GM19395 (cell line): Measurements from ENCODE around the gene RRM2.

Experiments
- ATAC-seq: cut with Tn5 transposase; IDR thresholded peaks from one replicate; pipeline ENCODE4 v1.9.1; 2021; ENCODE audit warnings: mild to moderate bottlenecking, moderate library complexity; ENCODE audit not compliant: unreplicated experiment

Gene RRM2

GRCh38 chr2:10150436-10150835 is 27.9 kb downstream of the RRM2 start:
- ATAC-seq = no peak

DNA sequence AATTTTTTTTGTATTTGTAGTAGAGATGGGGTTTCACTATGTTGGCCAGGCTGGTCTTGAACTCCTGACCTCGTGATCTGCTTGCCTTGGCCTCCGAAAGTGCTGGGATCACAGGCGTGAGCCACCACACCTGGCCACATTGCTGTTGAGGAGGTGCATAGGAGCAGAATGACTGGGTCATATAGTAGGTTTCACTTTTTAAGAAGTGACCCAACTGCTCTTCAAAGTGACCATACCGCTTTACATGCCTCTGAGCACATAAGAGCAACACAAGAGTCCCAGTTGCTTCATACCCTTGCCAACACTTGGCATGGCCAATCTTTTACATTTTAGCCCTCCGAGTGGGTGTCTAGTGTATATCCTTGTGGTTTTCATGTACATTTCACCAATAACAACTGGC is 28.9 kb downstream of the RRM2 start:
- ATAC-seq = no peak

DNA sequence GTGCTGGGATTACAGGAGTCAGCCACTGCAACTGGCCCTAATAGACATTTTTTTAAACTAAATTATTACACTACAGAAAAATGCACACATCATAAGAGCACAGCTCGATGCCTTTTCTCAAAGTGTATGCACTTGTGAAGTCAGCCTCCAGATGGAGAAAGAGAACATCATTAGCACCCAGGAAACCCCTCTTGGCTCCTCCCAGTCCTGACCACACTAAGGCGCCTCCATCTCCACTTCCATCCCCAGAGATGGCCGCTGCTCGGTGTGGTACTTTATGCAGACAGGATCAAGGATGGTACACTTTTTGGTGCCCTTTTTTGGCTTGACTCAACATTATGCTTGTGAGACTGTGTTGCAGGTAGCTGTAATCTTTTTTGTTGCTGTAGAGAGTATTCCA is 34.8 kb downstream of the RRM2 start:
- ATAC-seq = no peak

DNA sequence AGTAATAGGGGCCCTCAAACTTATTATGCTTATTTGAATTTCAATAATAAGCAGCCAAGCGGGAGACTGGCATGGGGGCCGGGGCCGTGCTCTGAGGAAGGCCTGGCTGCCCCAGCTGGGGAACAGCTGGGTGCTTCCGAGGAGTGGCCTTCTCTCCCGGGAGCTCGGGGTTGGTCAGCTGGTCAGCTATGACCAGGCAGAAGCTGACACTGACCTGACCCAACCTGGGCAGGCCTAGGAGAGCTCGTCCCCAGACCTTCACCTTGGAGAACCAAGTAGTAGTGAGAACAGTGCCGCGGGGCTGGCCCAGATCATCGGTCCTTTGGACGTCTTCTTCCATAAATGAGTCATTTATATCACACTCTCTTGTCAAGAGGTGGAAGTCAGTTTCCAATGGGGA is 36.1 kb downstream of the RRM2 start:
- ATAC-seq = no peak

DNA sequence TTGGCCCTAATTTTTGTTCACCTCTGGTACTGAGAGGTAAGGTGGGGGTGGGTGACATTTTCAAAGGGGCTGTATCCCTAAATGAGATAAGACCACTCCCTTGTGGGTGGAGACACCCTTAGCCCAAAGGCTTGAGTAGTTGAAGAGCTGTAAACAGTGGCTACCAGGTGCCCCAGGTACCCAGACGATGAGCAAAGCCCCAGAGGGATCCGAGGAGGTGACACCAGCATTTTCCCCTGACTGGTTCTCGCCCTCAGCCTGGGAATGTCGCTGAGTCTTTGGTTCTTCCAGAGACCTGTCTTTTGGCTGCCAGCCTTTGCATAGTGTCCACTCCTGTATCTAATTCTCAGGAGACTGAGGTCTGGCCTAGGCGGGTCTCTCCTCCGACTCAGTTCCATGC is 36.5 kb downstream of the RRM2 start:
- no peak for ATAC-seq

DNA sequence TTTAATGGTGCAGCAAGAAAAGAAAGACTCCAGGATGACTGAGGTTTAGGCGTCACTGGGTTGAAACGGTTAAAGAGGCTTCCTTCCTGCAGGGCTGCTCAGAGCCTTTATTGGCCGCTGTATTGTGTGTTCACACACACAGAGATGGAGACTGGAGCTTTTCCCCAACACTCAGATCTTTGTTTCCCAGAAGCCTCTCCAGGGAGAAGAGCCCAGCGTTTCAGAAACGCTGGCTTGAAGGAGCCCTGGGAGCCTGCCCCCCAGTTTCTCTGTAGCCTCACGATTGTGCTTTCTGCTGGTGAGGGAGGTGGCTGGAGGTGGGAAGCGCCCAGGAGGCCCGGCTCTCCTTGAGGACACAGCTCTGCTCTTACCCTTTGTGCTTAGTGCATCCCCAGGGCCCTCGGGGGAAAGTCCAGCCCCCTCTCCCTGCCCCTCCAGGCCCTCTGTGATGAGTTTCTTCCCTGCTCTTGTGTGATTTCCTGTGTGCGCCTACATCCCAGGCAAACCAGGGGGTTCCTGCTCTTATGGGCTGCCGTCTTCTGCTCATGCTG is 37.1 kb downstream of the RRM2 start:
- ATAC-seq = no peak

GRCh38 chr2:10160203-10160955 is 37.8 kb downstream of the RRM2 start:
- ATAC-seq = no peak

DNA sequence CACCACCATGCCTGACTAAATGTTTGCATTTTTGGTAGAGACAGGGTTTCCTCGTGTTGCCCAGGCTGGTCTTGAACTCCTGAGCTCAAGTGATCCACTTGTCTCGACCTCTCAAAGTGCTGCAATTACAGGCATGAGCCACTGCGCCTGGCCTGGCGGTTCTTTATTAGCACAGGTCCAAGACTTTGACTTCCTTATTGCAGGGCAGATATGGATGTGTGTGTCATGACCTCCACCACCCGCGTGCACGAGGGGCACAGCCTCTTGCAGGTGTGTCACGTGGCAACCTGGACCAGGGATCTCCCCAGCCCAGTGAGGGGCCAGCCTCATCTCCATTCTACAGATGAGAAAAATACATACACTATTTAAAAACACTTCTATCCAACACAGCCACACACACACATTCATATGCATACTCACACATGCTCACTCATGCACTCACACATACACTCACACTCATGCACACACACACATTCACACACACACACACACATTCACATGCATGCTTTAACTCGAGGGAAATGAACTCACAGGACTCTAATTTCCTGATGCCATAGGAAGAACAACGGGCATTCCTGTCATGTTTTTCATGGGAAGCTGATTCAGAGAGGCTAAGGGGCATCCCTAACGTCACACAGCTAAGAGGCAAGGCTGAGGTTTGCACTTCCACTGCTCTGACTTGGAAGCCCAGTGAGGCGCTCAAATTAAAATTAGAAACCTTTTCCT is 38.8 kb downstream of the RRM2 start:
- no peak for ATAC-seq

DNA sequence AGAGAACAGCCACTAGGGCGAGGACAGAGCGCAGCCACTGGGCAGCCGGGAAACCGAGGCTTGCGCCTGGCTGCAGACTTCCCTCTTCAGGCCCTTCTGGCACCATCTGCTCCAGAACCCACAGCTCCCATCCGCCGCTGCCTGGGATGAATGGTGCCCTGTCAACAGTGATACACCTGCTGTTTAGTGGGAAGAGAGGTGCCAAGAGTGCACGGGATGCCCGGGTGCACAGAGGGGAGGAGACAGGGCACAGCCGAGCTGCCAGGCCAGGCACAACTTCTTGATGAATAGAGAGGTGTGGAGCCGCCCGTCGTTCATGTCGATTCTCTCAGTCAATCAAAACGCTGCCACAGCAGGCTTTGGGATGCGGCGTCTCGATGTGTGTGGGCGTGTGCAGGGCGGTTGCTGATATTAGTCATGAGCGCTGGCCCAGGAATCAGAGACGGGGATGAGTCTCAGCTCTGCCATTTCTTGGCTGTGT is 39.5 kb downstream of the RRM2 start:
- ATAC-seq = no peak

- no peak for ATAC-seq
These were observed 40.3 kb downstream of the RRM2 start for GRCh38 chr2:10162586-10163497.

GRCh38 chr2:10163498-10164486 is 41.3 kb downstream of the RRM2 start:
- ATAC-seq = no peak

DNA sequence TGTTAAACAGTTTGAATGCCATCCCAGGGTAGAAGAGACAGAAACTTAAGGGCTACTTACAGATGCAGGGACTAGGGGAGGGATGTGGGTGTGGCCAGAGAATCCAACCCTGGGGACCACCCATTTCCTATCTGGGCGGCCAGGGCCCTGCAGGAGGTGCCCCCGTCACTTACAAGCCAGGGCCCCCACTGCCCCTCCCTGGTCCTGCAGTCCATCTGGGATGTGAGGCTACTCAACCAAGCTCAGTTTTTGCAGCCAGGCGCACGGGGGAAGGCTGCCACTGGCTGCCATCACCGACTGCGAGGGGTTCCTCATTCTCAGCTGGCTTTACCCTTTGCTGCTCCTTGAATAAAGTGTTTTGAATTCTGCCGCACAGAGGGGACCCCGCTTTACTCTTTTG is 42.1 kb downstream of the RRM2 start:
- no peak for ATAC-seq

DNA sequence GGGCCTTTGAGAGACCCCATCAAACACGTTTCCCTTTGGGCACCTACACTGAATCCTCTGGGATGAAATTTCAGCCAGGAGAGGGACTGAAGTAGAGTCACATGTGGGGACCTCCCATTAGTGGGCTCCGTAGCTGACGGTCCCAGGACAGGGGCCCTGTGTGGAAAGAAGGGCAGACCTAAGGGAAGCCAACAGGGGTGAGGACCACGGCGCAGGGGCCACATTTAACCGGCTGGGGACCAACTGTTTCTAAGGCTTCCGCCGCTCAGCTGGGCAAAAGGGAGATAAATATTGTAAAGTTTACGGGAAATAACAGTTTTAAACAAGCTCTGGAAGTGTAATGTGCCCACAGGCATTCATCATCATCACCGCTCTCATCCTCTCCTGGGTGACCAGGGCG is 42.7 kb downstream of the RRM2 start:
- ATAC-seq = no peak

GRCh38 chr2:10165861-10166675 is 43.5 kb downstream of the RRM2 start:
- no peak for ATAC-seq

DNA sequence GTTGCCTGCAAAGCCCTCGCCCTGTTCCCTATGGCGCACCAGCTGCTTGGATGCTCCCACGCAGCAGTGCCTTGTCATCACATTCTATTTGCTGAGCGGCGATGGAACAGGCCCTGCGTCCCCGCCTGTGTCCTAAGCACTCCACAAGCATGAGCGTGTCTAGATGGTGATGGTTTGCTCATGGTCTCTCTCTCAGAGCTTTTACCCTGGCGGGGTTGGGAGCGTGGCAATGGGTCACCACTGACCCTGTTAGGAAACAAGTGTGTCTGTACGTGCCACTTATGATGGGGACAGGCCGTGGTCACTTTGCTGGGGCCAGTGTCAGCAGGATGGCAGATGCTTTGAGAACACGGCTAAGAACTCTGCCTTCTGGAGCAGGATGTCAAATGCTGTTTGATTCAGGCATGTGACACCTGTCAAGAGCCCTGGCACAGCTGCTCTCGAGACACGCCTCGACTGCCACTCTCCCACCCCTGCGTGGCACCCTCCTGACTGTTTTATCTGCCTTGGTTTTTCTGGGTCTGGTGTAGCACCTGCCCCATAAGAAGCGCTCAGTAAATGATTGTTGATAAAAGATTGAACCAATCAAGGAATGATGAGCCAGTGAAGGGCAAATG is 44.2 kb downstream of the RRM2 start:
- ATAC-seq = no peak

DNA sequence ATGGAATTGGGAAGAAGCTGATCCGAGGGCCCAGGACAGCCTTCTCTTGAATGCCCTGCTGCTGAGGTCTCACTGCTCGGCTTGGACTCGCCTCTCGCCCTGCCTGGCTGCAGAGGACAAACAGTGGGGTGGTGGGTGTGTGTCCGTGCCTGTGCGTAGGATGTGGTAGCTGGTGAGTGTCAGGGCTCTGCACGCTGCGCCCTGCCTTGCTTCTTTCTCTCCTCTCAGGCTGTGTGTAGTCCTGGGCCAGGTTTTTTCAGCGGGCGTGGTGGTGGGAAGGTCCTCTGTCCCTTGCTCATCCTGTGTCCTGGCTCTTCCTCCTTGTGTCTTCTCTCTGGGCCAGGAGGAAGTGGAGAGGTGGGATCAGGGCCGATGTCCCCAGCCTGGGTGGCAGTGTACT is 44.8 kb downstream of the RRM2 start:
- ATAC-seq = no peak

- ATAC-seq = no peak
These were observed 45.7 kb downstream of the RRM2 start for GRCh38 chr2:10168221-10168620.

- no peak for ATAC-seq
These were observed 46.6 kb downstream of the RRM2 start for GRCh38 chr2:10169053-10169578.
